GM13976 (cell line): ENCODE results near the gene SNX14.
"Not testable (repeated sequence)": the region's sequence is repeated elsewhere in the genome, so short reads cannot be mapped to it uniquely, and the experiment has no call there.

Experiments
- DNase-seq: peaks from one replicate; pipeline ENCODE4 v3.0.0; 2012; ENCODE audit warnings: low spot score
- CTCF ChIP-seq: IDR thresholded peaks from 2 replicates; pipeline ENCODE4 v1.5.1; 2012; ENCODE audit warnings: borderline replicate concordance, mild to moderate bottlenecking; ENCODE audit not compliant: insufficient read depth; ENCODE audit errors: extremely low read depth, missing control alignments, control extremely low read depth
- in situ Hi-C: fragments of 300-500 bp; cut with MboI; formaldehyde crosslinking; loops from one replicate; pipeline ENCODE4 v1.12.0; 2022; ENCODE audit warnings: low sequenced_read_pairs, mixed read lengths, inconsistent platforms; ENCODE audit not compliant: unreplicated experiment

SNX14 gene

GRCh38 chr6:85585741-85586140, 7.9 kb downstream of the SNX14 start:
- no peak for TF ChIP-seq CTCF
- no peak for DNase-seq
- in situ Hi-C loops = no loop called here

GRCh38 chr6:85582832-85583231, 10.8 kb downstream of the SNX14 start:
- DNase-seq, in situ Hi-C loops: not testable (repeated sequence)

GRCh38 chr6:85581572-85581971, 12.1 kb downstream of the SNX14 start:
- no peak for TF ChIP-seq CTCF
- DNase-seq = no peak
- in situ Hi-C loops = no loop called here

- in situ Hi-C loops = no loop called here
- no peak for TF ChIP-seq CTCF
- DNase-seq = no peak
Measured at GRCh38 chr6:85580878-85581267, 12.8 kb downstream of the SNX14 start.

- in situ Hi-C loops = no loop called here
- no peak for TF ChIP-seq CTCF
- no peak for DNase-seq
Measured at GRCh38 chr6:85580118-85580877, 13.4 kb downstream of the SNX14 start.

GRCh38 chr6:85579581-85579980, 14.1 kb downstream of the SNX14 start:
- DNase-seq = no peak
- in situ Hi-C loops = no loop called here
- no peak for TF ChIP-seq CTCF

GRCh38 chr6:85576476-85576875, 17.2 kb downstream of the SNX14 start:
- DNase-seq = no peak
- in situ Hi-C loops = no loop called here

More at GRCh38 chr6:85576476-85576875, 17.2 kb downstream of the SNX14 start:
- TF ChIP-seq CTCF = no peak
